RCC 7860 (cell line): ENCODE data around the gene C1orf226.
"Not testable (repeated sequence)": the region's sequence is repeated elsewhere in the genome, so short reads cannot be mapped to it uniquely, and the experiment has no call there.

Experiments
- DNase-seq: peaks from one replicate; pipeline ENCODE4 v3.0.0-alpha.2; 2015; ENCODE audit warnings: low spot score
- FAIRE-seq: peaks from 2 replicates; lab custom pipeline; 2012; peaks lifted over from hg19 to GRCh38; lab: Jason Lieb, UNC

The C1orf226 gene

GRCh38 chr1:162404550-162405160, 23.1 kb downstream of the C1orf226 start:
- FAIRE-seq (no peak), DNase-seq (no peak)

- DNase-seq (no peak), FAIRE-seq (no peak)
Measured at GRCh38 chr1:162405800-162406199, 24.3 kb downstream of the C1orf226 start.

GRCh38 chr1:162406811-162407210, 25.3 kb downstream of the C1orf226 start:
- FAIRE-seq = no peak
- no peak for DNase-seq

- DNase-seq = no peak
- FAIRE-seq = no peak
Measured at GRCh38 chr1:162407539-162407938, 26.0 kb downstream of the C1orf226 start.

GRCh38 chr1:162412002-162412401, 30.5 kb downstream of the C1orf226 start, which contains the start of gene SH2D1B:
SH2D1B (minus strand) TSS chr1:162412136; CDS start chr1:162412016, 120 bp downstream.
- no peak for FAIRE-seq

GRCh38 chr1:162416215-162416614, 34.7 kb downstream of the C1orf226 start:
- FAIRE-seq = no peak
- no peak for DNase-seq

More at GRCh38 chr1:162412002-162412401, 30.5 kb downstream of the C1orf226 start, which contains the start of gene SH2D1B:
- DNase-seq = peak; percentile 17

GRCh38 chr1:162416909-162417308, 35.4 kb downstream of the C1orf226 start:
- DNase-seq (no peak), FAIRE-seq (no peak)

- DNase-seq (no peak), FAIRE-seq (no peak)
Measured at GRCh38 chr1:162417650-162418049, 36.1 kb downstream of the C1orf226 start.

- not testable (repeated sequence) for FAIRE-seq, DNase-seq
Measured at GRCh38 chr1:162418584-162418983, 37.1 kb downstream of the C1orf226 start.

GRCh38 chr1:162419450-162419931, 38.0 kb downstream of the C1orf226 start:
- DNase-seq, FAIRE-seq: not testable (repeated sequence)

GRCh38 chr1:162420120-162420519, 38.6 kb downstream of the C1orf226 start:
- DNase-seq (no peak), FAIRE-seq (no peak)

- no peak for DNase-seq
- no peak for FAIRE-seq
Measured at GRCh38 chr1:162421258-162422164, 40.0 kb downstream of the C1orf226 start.

- FAIRE-seq (no peak), DNase-seq (no peak)
Measured at GRCh38 chr1:162422662-162423375, 41.3 kb downstream of the C1orf226 start.

- no peak for FAIRE-seq
- no peak for DNase-seq
Measured at GRCh38 chr1:162430583-162430982, 49.1 kb downstream of the C1orf226 start.

GRCh38 chr1:162432977-162433713, 51.6 kb downstream of the C1orf226 start:
- not testable (repeated sequence) for FAIRE-seq, DNase-seq
